Natural killer cell (primary cell): ENCODE data around the gene CACNA1D. TPM values are rescaled to one million over a fixed set of nuclear protein-coding genes. Genes with fewer than 3 reads are reported as not detected.

ENCODE experiments used
- ATAC-seq, 3 donors: fragments of 150-1000 bp in 2 of 3; fragments of 200-7000 bp in 1 of 3; cut with Tn5 transposase; 1 replicate in 1 of 3; 2 replicates in 2 of 3; pipeline ENCODE4 v1.10.0; 2021; ENCODE audit warnings: mild to moderate bottlenecking in 2 of 3, moderate library complexity in 2 of 3
- DNase-seq, 2 donors: peaks; one replicate each; pipeline versions ENCODE4 v3.0.0 to v3.0.0-alpha.2; 2013 to 2021; ENCODE audit warnings: mixed read lengths in 1 of 2
- H3K27ac ChIP-seq: one replicate; pipeline ENCODE4 v1.5.1; 2013; ENCODE audit warnings: mild to moderate bottlenecking, low read length
- H3K27me3 ChIP-seq: one replicate; pipeline ENCODE4 v1.6.1; 2013; ENCODE audit warnings: low read length; ENCODE audit not compliant: control insufficient read depth, insufficient read depth
- H3K36me3 ChIP-seq: one replicate; pipeline ENCODE4 v1.6.1; 2013; ENCODE audit warnings: low read length; ENCODE audit not compliant: control insufficient read depth, insufficient read depth
- H3K4me1 ChIP-seq: one replicate; pipeline ENCODE4 v1.6.1; 2013; ENCODE audit warnings: low read length; ENCODE audit not compliant: control insufficient read depth, insufficient read depth
- H3K4me3 ChIP-seq: one replicate; pipeline ENCODE4 v1.5.1; 2013; ENCODE audit warnings: low read length
- H3K9me3 ChIP-seq: one replicate; pipeline ENCODE4 v1.6.1; 2013; ENCODE audit warnings: low read length; ENCODE audit not compliant: control insufficient read depth, insufficient read depth
- H3K27ac Mint-ChIP-seq, 2 donors: one replicate each; pipeline ENCODE4 v1.8.0; 2022; ENCODE audit warnings: mild to moderate bottlenecking in 2 of 2, mixed read lengths in 2 of 2, moderate library complexity in 1 of 2
- H3K27me3 Mint-ChIP-seq, 2 donors: one replicate each; pipeline ENCODE4 v1.8.0; 2022; ENCODE audit warnings: low read depth in 2 of 2, mixed read lengths in 2 of 2
- H3K36me3 Mint-ChIP-seq: one replicate; pipeline ENCODE4 v1.8.0; 2022; ENCODE audit warnings: mixed read lengths
- H3K4me1 Mint-ChIP-seq, 2 donors: one replicate each; pipeline ENCODE4 v1.8.0; 2022; ENCODE audit warnings: mixed read lengths in 2 of 2
- H3K4me3 Mint-ChIP-seq: one replicate; pipeline ENCODE4 v1.8.0; 2022; ENCODE audit warnings: mild to moderate bottlenecking, moderate library complexity, mixed read lengths
- H3K9me3 Mint-ChIP-seq, 2 donors: one replicate each; pipeline ENCODE4 v1.8.0; 2022; ENCODE audit warnings: mixed read lengths in 2 of 2
- CTCF ChIP-seq: fragments of 200-600 bp; IDR thresholded peaks from one replicate; pipeline ENCODE4 v1.8.0; 2022; ENCODE audit warnings: antibody characterized with exemption
- WGBS: methylation state at CpG from one replicate; pipeline ENCODE4 v1.1.7; 2013; ENCODE audit warnings: missing lambda C conversion rate; ENCODE audit not compliant: insufficient coverage; 5-methylcytosine and 5-hydroxymethylcytosine counted together
- intact Hi-C: fragments of 100-400 bp; cut with micrococcal nuclease; formaldehyde crosslinking; loops from one replicate; pipeline ENCODE4 v1.14.2; 2022
- total RNA-seq, 4 donors: library from RNA; stranded (reverse); fragments of 120-200 nt in 1 of 4; gene quantifications; one replicate each; pipeline versions ENCODE4 v1.2.3 to v1.2.4, GENCODE V29; 2013 to 2022

The CACNA1D gene
- total RNA-seq, 3 donors from 2014 or later (not counting 1 experiment from before 2014, with no cell fraction given) = 0.54 to 10.1 TPM; not detected in 1

GRCh38 chr3:53845103-53845880, 350.9 kb downstream of the CACNA1D start:
- H3K4me3 Mint-ChIP-seq = peak overlapping the region; percentile 31
- peaks cover 9% of the 10 kb centered on the region for H3K4me1 ChIP-seq
- TF ChIP-seq CTCF = no peak
- no peak overlapping the region for H3K27ac Mint-ChIP-seq
- no peaks in the 10 kb centered on the region for H3K36me3 Mint-ChIP-seq
- H3K27me3 Mint-ChIP-seq = peaks cover 45 to 50% of the 10 kb centered on the region in 2 donors
- no peaks in the 10 kb centered on the region for H3K9me3 Mint-ChIP-seq
- H3K27ac ChIP-seq = no peak overlapping the region
- intact Hi-C loops = no loop called here
- 19% methylated on average over 25 of the region's 25 CpGs for WGBS
- peak overlapping the region; percentile 7 for H3K4me3 ChIP-seq
- H3K36me3 ChIP-seq = no peaks in the 10 kb centered on the region
- no peak for DNase-seq
- H3K4me1 Mint-ChIP-seq = no peaks in the 10 kb centered on the region
- no peak for ATAC-seq
- peaks cover 15% of the 10 kb centered on the region for H3K27me3 ChIP-seq
- no peaks in the 10 kb centered on the region for H3K9me3 ChIP-seq

- Mint-ChIP-seq H3K27me3 (peaks cover 47 to 51% of the 10 kb centered on the region in 2 donors), H3K9me3 (no peaks in the 10 kb centered on the region), H3K27ac (no peak overlapping the region), H3K4me3 (no peak overlapping the region), H3K36me3 (no peaks in the 10 kb centered on the region), H3K4me1 (no peaks in the 10 kb centered on the region)
- intact Hi-C loops = no loop called here
- WGBS = 1% methylated on average over 34 of the region's 34 CpGs
- Histone ChIP-seq H3K36me3 (no peaks in the 10 kb centered on the region), H3K4me3 (peak overlapping the region; percentile 7), H3K4me1 (peaks cover 9% of the 10 kb centered on the region), H3K27me3 (peaks cover 15% of the 10 kb centered on the region), H3K27ac (no peak overlapping the region), H3K9me3 (no peaks in the 10 kb centered on the region)
- peak in 1 of 3 donors; percentile 12 for ATAC-seq
- no peak for TF ChIP-seq CTCF
- DNase-seq = no peak
These were observed 351.4 kb downstream of the CACNA1D start for GRCh38 chr3:53845881-53846133.

GRCh38 chr3:53846134-53846850, 351.9 kb downstream of the CACNA1D start, which contains the start of the genes CHDH and IL17RB:
TSS of gene CHDH (minus strand) at chr3:53846419. CDS start at chr3:53824008, 22,411 bp downstream.
TSS of gene IL17RB (plus strand) at chr3:53846568. CDS start at chr3:53846589, 21 bp downstream.
- Mint-ChIP-seq H3K27ac (no peak within 1 kb of the TSS), H3K36me3 (no peaks in the 10 kb centered on the region), H3K9me3 (no peaks in the 10 kb centered on the region), H3K4me3 (peak within 1 kb of the TSS; percentile 58), H3K27me3 (peaks cover 51 to 55% of the 10 kb centered on the region in 2 donors), H3K4me1 (no peaks in the 10 kb centered on the region)
- Histone ChIP-seq H3K9me3 (no peaks in the 10 kb centered on the region), H3K27me3 (peaks cover 15% of the 10 kb centered on the region), H3K27ac (no peak within 1 kb of the TSS), H3K4me3 (peak within 1 kb of the TSS; percentile 7), H3K4me1 (peaks cover 9% of the 10 kb centered on the region), H3K36me3 (no peaks in the 10 kb centered on the region)
- WGBS = 4% methylated on average over 91 of the region's 91 CpGs
- ATAC-seq (peak in 1 of 3 donors; percentile 55), DNase-seq (no peak)
- TF ChIP-seq CTCF = no peak
- intact Hi-C loops = no loop called here
